T-cell (primary cell): ENCODE data around the gene UGT2B11. TPM values are rescaled to one million over a fixed set of nuclear protein-coding genes. Genes with fewer than 3 reads are reported as not detected.
"Not testable (repeated sequence)": the region's sequence is repeated elsewhere in the genome, so short reads cannot be mapped to it uniquely, and the experiment has no call there.

Experiments
- ATAC-seq, 4 experiments: fragments of 200-7000 bp in 3 of 4; fragments of 150-1000 bp in 1 of 4; cut with Tn5 transposase; replicated peaks in 1 of 4; 1 replicate in 3 of 4; 2 replicates in 1 of 4; pipeline ENCODE4 v1.10.0; 2021; ENCODE audit warnings: moderate library complexity in 3 of 4, mild to moderate bottlenecking in 2 of 4, moderate number of reproducible peaks in 1 of 4
- CTCF ChIA-PET, 2 donors: fragments of 300-600 bp; sonication (Branson Sonifier 250); formaldehyde crosslinking; loops; one replicate each; lab custom pipeline; 2022; ENCODE audit warnings: antibody characterized with exemption in 2 of 2; lab: Charles Lee
- POLR2A ChIA-PET, 2 donors: fragments of 300-600 bp; sonication (Branson Sonifier 250); formaldehyde crosslinking; loops; one replicate each; lab custom pipeline; 2022; ENCODE audit warnings: antibody characterized with exemption in 2 of 2; lab: Charles Lee
- DNase-seq, 35 experiments: peaks; one replicate each; pipeline versions ENCODE4 v3.0.0 to v3.0.0-alpha.2; 2013 to 2023
- H3K27ac ChIP-seq: one replicate; pipeline ENCODE4 v1.5.1; 2013; ENCODE audit warnings: low read length
- H3K27me3 ChIP-seq, 2 experiments: replicated peaks in 1 of 2; 1 replicate in 1 of 2; 2 replicates in 1 of 2; pipeline versions ENCODE4 v1.6.1 to v1.7.0; 2013; ENCODE audit warnings: low read length in 1 of 2, mixed read lengths in 1 of 2; ENCODE audit not compliant: control insufficient read depth in 2 of 2, insufficient read depth in 2 of 2; ENCODE audit errors: extremely low read depth in 1 of 2
- H3K36me3 ChIP-seq, 2 donors: 1 replicate in 1 of 2; 2 replicates in 1 of 2; pipeline versions ENCODE4 v1.6.1 to v1.7.0; 2013; ENCODE audit warnings: low read length in 1 of 2; ENCODE audit not compliant: control insufficient read depth in 2 of 2, insufficient read depth in 1 of 2; ENCODE audit errors: extremely low read depth in 1 of 2
- H3K4me1 ChIP-seq, 2 experiments: 1 replicate in 1 of 2; 2 replicates in 1 of 2; pipeline versions ENCODE4 v1.6.1 to v1.7.0; 2013; ENCODE audit warnings: low read length in 2 of 2, mixed read lengths in 1 of 2; ENCODE audit not compliant: insufficient read depth in 2 of 2, control insufficient read depth in 1 of 2; ENCODE audit errors: extremely low read depth in 1 of 2
- H3K4me3 ChIP-seq, 2 donors: 1 replicate in 1 of 2; 2 replicates in 1 of 2; pipeline versions ENCODE4 v1.5.1 to v1.7.0; 2013; ENCODE audit warnings: mild to moderate bottlenecking in 2 of 2, low read length in 1 of 2, moderate library complexity in 1 of 2; ENCODE audit not compliant: control insufficient read depth in 1 of 2; ENCODE audit errors: extremely low read depth in 1 of 2
- H3K9me3 ChIP-seq: 2 replicates; pipeline ENCODE4 v1.7.0; 2013
- H3K27ac Mint-ChIP-seq, 2 donors: one replicate each; pipeline ENCODE4 v1.8.0; 2020 to 2021; ENCODE audit warnings: mild to moderate bottlenecking in 2 of 2, mixed read lengths in 2 of 2
- H3K27me3 Mint-ChIP-seq, 2 donors: one replicate each; pipeline ENCODE4 v1.8.0; 2021 to 2022; ENCODE audit warnings: mixed read lengths in 2 of 2
- H3K36me3 Mint-ChIP-seq: one replicate; pipeline ENCODE4 v1.8.0; 2021; ENCODE audit warnings: mixed read lengths
- H3K4me1 Mint-ChIP-seq, 3 donors: one replicate each; pipeline ENCODE4 v1.8.0; 2020 to 2022; ENCODE audit warnings: mixed read lengths in 3 of 3, mild to moderate bottlenecking in 1 of 3
- H3K4me3 Mint-ChIP-seq, 3 donors: one replicate each; pipeline ENCODE4 v1.8.0; 2020 to 2022; ENCODE audit warnings: mild to moderate bottlenecking in 3 of 3, mixed read lengths in 3 of 3, moderate library complexity in 3 of 3
- H3K9me3 Mint-ChIP-seq, 3 donors: one replicate each; pipeline ENCODE4 v1.8.0; 2020 to 2022; ENCODE audit warnings: mixed read lengths in 3 of 3
- WGBS: methylation state at CpG from one replicate; pipeline ENCODE4 v1.1.5; 2013; ENCODE audit warnings: missing lambda C conversion rate; ENCODE audit not compliant: insufficient coverage; 5-methylcytosine and 5-hydroxymethylcytosine counted together
- total RNA-seq, 35 experiments: library from RNA in 6 of 35; stranded (reverse) in 6 of 35; fragments of 120-200 nt in 1 of 35; gene quantifications; one replicate each; pipeline versions ENCODE4 v1.2.1 to v1.2.4 and lab custom pipeline; 2013 to 2026

Gene UGT2B11
- total RNA-seq, 5 donors from 2014 or later (not counting 1 experiment from before 2014, with no cell fraction given): not detected

- H3K4me1 Mint-ChIP-seq, H3K27ac Mint-ChIP-seq, H3K36me3 ChIP-seq, H3K4me3 Mint-ChIP-seq, H3K27ac ChIP-seq, H3K9me3 Mint-ChIP-seq, H3K4me1 ChIP-seq, H3K36me3 Mint-ChIP-seq, POLR2A ChIA-PET, CTCF ChIA-PET, H3K4me3 ChIP-seq, H3K27me3 ChIP-seq, ATAC-seq, DNase-seq, H3K9me3 ChIP-seq, H3K27me3 Mint-ChIP-seq: not testable (repeated sequence)
- WGBS: 0% methylated on average over 1 of the region's 6 CpGs
These were observed 35.8 kb downstream of the UGT2B11 start for GRCh38 chr4:69178751-69179205.

DNA sequence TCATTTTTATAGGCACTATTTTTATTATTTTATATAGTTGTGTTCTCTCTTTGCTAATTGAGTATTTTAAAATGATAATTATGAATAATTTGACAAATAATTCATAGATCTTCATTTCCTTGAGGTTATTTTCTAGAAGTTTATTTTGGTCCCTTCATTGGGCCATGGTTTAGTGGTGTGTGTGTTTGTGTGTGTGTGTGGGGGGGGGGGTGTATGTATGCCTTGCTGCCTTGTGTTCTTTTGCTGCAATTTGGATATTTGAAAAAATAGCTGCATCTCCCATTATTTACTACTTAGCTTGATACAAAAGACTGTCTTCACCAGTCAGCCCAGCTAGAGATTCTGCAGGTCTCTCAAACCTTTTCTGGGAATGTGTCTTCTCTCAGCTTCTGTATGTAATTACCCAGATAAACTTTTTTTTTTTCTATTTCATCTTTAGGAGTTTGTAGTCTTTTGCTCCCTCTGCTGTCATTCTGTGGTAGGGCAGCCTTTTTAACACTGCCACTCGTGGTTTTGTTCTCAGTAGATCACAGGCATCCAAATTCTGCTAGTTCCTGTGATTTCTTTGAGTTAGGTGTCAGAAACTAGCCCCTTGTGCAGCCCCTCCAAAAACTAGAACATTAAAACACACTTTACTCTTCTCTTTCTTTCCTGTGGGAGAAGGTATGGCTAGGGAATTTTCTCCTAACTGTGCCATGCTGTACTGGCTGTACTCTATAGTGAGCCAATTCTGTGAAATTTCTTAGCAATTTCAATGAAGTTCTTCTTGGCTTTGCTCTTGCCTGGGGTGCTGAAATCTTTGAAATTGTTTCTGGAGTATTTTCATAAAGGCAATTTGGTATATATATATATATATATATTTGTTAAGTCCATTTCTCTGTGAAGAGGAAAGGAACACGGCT, 44.1 kb downstream of the UGT2B11 start:
- H3K9me3 Mint-ChIP-seq, H3K36me3 Mint-ChIP-seq, H3K4me1 ChIP-seq, H3K9me3 ChIP-seq, H3K4me3 Mint-ChIP-seq, H3K27me3 ChIP-seq, H3K4me1 Mint-ChIP-seq, H3K27ac Mint-ChIP-seq, H3K27me3 Mint-ChIP-seq, POLR2A ChIA-PET, H3K27ac ChIP-seq, ATAC-seq, H3K36me3 ChIP-seq, H3K4me3 ChIP-seq: not testable (repeated sequence)
- peak in 14 of 35 experiments; percentile 0 to 18 (median 2) for DNase-seq
- CTCF ChIA-PET: interaction anchor here in 1 of 2 donors (0.7 kb wide), 1 partner anchor 672 kb away, joined by 3 read pairs; no protein-coding TSS in a partner anchor
- WGBS: no CpG with 5 or more reads among the region's 2 CpGs

DNA sequence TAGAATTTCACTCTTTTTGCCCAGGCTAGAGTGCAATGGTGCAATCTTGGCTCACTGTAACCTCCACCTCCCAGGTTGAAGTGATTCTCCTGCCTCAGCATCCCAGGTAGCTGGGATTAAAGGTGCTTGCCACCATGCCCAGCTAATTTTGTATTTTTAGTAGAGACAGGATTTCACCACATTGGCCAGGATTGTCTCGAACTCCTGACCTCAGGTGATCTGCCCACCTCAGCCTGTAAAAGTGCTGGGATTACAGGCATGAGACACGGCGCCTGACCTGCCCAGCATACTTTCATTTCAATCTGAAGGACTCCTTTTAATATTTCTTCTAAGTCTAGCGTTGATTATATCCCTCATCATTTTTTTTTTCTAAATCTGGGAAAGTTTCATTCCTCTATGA, 45.4 kb downstream of the UGT2B11 start:
- H3K27ac Mint-ChIP-seq, H3K4me1 ChIP-seq, H3K36me3 ChIP-seq, DNase-seq, H3K9me3 ChIP-seq, H3K4me3 ChIP-seq, H3K36me3 Mint-ChIP-seq, POLR2A ChIA-PET, H3K27me3 Mint-ChIP-seq, ATAC-seq, H3K9me3 Mint-ChIP-seq, H3K27ac ChIP-seq, H3K4me1 Mint-ChIP-seq, H3K27me3 ChIP-seq, CTCF ChIA-PET, H3K4me3 Mint-ChIP-seq: not testable (repeated sequence)
- WGBS: 64% methylated on average over 3 of the region's 4 CpGs

GRCh38 chr4:69167300-69167699, 47.2 kb downstream of the UGT2B11 start:
- no peaks in the 10 kb centered on the region for H3K36me3 ChIP-seq
- POLR2A ChIA-PET: no interaction called here

DNA sequence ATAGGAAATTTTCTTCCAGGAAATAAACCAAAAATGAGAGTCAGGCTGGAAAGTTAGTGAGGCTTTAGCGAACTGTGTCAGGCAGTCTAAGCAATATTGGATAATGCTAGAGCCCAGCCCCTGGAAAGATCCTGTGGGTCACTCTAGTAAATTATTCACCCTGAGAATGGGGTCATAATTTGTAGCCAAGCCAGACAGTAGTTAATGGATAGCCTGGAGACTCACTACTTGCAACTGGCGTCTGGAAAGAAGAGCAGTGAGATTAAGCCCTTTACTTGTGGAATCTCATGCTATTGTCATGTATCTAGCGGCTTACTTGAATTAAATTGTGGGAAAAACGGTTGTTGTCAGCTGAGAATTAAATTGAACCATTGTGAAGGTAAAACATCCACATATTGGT, 48.2 kb downstream of the UGT2B11 start:
- H3K9me3 ChIP-seq, H3K9me3 Mint-ChIP-seq, ATAC-seq, POLR2A ChIA-PET, H3K4me3 ChIP-seq, H3K27ac ChIP-seq, H3K4me1 Mint-ChIP-seq, CTCF ChIA-PET, H3K4me3 Mint-ChIP-seq, DNase-seq, H3K4me1 ChIP-seq, H3K27ac Mint-ChIP-seq, H3K27me3 ChIP-seq, H3K27me3 Mint-ChIP-seq, H3K36me3 Mint-ChIP-seq, H3K36me3 ChIP-seq: not testable (repeated sequence)
- WGBS: 83% methylated on average over 1 of the region's 4 CpGs

More at GRCh38 chr4:69167300-69167699, 47.2 kb downstream of the UGT2B11 start:
- H3K9me3 ChIP-seq: no peaks in the 10 kb centered on the region
- peaks cover 0 to 8% (median 0%) of the 10 kb centered on the region in 3 donors for H3K9me3 Mint-ChIP-seq
- H3K27me3 ChIP-seq: no peaks in the 10 kb centered on the region
- H3K27me3 Mint-ChIP-seq: no peaks in the 10 kb centered on the region
- no peak overlapping the region for H3K4me3 ChIP-seq
- ATAC-seq: no peak
- DNase-seq: no peak
- no peaks in the 10 kb centered on the region for H3K4me1 Mint-ChIP-seq
- CTCF ChIA-PET: no interaction called here
- H3K4me1 ChIP-seq: no peaks in the 10 kb centered on the region
- H3K36me3 Mint-ChIP-seq: no peaks in the 10 kb centered on the region
- no peak overlapping the region for H3K4me3 Mint-ChIP-seq
- H3K27ac ChIP-seq: no peak overlapping the region
- no CpG with 5 or more reads among the region's 2 CpGs for WGBS
- H3K27ac Mint-ChIP-seq: no peak overlapping the region

- H3K4me1 ChIP-seq, H3K9me3 ChIP-seq, H3K36me3 Mint-ChIP-seq, H3K4me1 Mint-ChIP-seq, H3K36me3 ChIP-seq, H3K9me3 Mint-ChIP-seq, H3K4me3 ChIP-seq, H3K27ac ChIP-seq, POLR2A ChIA-PET, H3K27ac Mint-ChIP-seq, ATAC-seq, CTCF ChIA-PET, H3K27me3 Mint-ChIP-seq, DNase-seq, H3K4me3 Mint-ChIP-seq, H3K27me3 ChIP-seq: not testable (repeated sequence)
- WGBS: no CpG with 5 or more reads among the region's 1 CpG
These were observed 48.8 kb downstream of the UGT2B11 start for GRCh38 chr4:69165707-69166106.
